ENCODE results near the gene ATG101. TPM values are rescaled to one million over a fixed set of nuclear protein-coding genes. Genes with fewer than 3 reads are reported as not detected.

ATG101 gene
- total RNA-seq, 2 donors from 2014 or later = 26.4 to 30.8 TPM

- intact Hi-C loops (cut with DNase I) = no loop called here
- DNase-seq (ENCODE audit: low spot score) = no peak
These were observed 52.2 kb downstream of the ATG101 start for GRCh38 chr12:52121824-52122539.

GRCh38 chr12:52122540-52122871, 52.7 kb downstream of the ATG101 start:
- DNase-seq (ENCODE audit: low spot score) = no peak
- intact Hi-C loops (cut with DNase I) = no loop called here

- no peak for DNase-seq (ENCODE audit: low spot score)
- intact Hi-C loops (cut with DNase I) = no loop called here
These were observed 53.1 kb downstream of the ATG101 start for GRCh38 chr12:52122904-52123303.

- DNase-seq (ENCODE audit: low spot score) = no peak
- intact Hi-C loops (cut with DNase I) = no loop called here
These were observed 53.9 kb downstream of the ATG101 start for GRCh38 chr12:52123487-52124186.

- DNase-seq (ENCODE audit: low spot score) = no peak
These were observed 55.7 kb downstream of the ATG101 start for GRCh38 chr12:52125476-52125900.

GRCh38 chr12:52126050-52126604, 56.3 kb downstream of the ATG101 start:
- DNase-seq (ENCODE audit: low spot score) = no peak
- intact Hi-C loops (cut with DNase I) = no loop called here

More at GRCh38 chr12:52125476-52125900, 55.7 kb downstream of the ATG101 start:
- intact Hi-C loops (cut with DNase I) = no loop called here

Other genes with a start within 250 kb of the ATG101 start
- 1 to 10 TPM in 1 of 2 donors, under 1 TPM in 1; 0.60 to 1.0 TPM for gene FIGNL2, start 221.3 kb upstream of the ATG101 start, total RNA-seq
- gene ANKRD33, start 181.9 kb upstream of the ATG101 start, total RNA-seq = not detected
- gene ACVRL1, start 162.5 kb upstream of the ATG101 start, total RNA-seq = 10 to 100 TPM; 74.4 to 95.7 TPM
- 10 to 100 TPM; 20.0 to 22.4 TPM for gene ACVR1B, start 118.3 kb upstream of the ATG101 start, total RNA-seq
- gene TAMALIN, start 63.0 kb upstream of the ATG101 start, total RNA-seq = 10 to 100 TPM; 38.0 to 50.6 TPM
- 100 to 1,000 TPM; 197 to 567 TPM for gene NR4A1, start 18.5 kb upstream of the ATG101 start, total RNA-seq
- under 1 TPM in 1 of 2 donors, not detected in 1; 0.19 TPM for gene SMIM41, start 9.7 kb downstream of the ATG101 start, total RNA-seq
- gene KRT80, start 122.0 kb downstream of the ATG101 start, total RNA-seq = under 1 TPM; 0.19 to 0.48 TPM
- gene KRT7, start 163.3 kb downstream of the ATG101 start, total RNA-seq = 1 to 10 TPM; 4.1 to 6.8 TPM
- not detected for gene KRT86, start 204.7 kb downstream of the ATG101 start, total RNA-seq
- gene KRT81, start 221.6 kb downstream of the ATG101 start, total RNA-seq = not detected

Data from posterior vena cava (tissue), 2 donors.